GM18861 (cell line): ENCODE results near the gene C11orf58.

Experiments used
- ATAC-seq: cut with Tn5 transposase; IDR thresholded peaks from one replicate; pipeline ENCODE4 v1.9.1; 2021; ENCODE audit not compliant: unreplicated experiment

C11orf58 gene

GRCh38 chr11:16767957-16768356 is 29.5 kb downstream of the C11orf58 start:
- no peak for ATAC-seq

DNA sequence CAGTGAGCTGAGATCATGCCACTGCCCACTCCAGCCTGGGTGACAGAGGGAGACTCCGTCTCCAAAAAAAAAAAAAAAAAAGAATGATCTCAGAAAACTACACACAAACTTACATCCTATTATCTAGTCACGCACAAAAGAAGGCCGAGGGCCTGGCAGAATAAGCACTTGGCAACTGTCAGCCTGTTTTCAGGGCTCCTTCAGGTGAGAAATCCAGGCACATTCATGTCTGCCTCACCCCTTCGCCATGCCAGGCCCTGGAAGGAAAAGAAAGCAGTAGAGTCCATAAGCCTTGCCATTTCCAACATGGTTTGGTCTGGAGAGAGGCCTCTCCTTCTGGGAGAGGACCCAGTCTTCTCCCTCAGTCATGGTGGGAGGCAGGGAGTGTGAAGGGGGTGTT is 30.9 kb downstream of the C11orf58 start:
- ATAC-seq: no peak

- ATAC-seq: no peak
Observed at GRCh38 chr11:16770016-16770415, 31.6 kb downstream of the C11orf58 start.

DNA sequence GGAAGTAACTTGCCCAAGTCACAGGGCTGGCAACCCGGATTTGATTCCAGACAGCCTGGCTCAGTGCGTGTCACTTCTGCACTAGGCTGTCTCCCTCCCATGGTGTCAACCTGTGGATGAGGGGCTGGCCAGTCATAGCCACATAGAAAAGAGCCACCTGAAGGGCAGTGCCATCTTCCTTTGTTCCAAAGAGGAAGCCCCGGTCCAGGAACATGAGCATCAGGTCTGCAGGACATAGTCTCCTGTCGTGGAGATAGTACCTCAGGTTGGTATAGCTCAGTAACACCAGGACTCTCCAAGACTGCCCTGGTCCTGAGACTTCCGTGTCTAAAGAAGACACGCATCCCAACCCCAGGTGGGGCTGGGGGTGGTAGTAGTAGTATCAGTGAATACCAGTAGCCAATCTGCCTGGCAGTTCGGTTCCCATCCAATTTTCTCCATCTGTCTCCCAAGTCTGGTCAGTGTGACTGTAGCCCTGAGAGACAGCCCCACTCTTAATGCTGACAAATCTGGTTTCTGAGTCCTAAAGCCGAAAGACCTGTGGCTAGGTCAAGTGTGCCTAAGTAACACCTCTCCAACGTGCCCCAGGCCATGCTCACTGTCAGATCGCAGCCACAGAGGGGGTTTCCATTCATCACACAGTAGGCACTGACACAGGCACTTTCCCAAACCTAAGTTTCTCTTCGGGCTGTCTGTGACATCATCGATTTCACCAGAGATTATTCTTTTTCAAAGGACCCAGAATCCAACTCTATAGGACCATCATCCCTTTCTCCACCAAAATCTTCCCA is 33.1 kb downstream of the C11orf58 start:
- no peak for ATAC-seq

DNA sequence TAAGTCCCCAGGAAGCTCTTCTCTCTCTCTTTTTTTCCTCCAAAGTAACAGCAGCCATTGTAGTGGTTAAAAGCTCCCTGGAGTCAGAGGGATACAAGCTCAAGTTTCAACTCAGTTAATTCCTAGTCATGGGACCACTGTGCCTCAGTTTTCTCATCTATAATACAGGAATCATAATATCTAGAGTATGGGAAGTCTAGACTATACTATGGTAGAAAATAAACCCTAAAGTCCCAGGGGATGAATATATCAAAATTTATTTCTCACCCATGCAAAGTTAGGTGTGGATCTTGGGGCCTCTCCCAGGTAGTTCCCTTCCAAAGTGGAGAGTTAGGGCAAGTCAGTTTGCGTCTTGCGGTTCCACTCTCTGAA is 33.7 kb downstream of the C11orf58 start:
- ATAC-seq: no peak

- ATAC-seq: no peak
Observed at GRCh38 chr11:16773981-16774935, 35.8 kb downstream of the C11orf58 start.

- ATAC-seq: no peak
Observed at GRCh38 chr11:16774936-16775613, 36.6 kb downstream of the C11orf58 start.

DNA sequence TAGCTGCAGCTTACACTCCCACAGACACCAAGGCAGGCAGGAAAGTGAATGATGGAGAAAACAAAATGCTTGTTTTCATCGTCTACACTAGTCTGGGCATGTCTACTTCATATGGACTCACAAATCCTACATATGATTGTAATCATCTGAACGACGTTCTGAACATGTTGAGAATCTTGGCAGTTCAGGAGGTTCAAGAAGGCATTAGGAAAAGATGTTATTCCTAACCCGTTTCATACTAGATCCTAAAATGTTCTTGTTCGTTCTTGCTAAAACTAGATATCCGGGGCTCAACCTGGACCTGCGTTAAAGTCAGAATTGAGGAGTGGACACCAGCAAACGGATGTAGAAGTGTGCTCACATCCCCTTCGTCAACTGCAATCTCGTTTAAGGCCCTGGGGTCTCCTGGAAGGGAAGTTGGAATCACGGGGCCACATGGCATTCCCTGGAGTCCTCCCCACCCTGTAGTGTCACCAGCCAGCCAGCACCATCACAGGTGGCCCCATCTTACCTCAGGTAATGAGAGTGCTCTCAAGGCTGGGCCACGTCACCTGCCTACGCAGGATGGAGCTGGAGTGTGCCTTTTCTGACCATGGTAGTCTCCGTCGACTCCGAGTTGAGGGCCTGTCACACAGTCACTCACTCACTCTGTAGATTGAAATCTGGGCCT is 37.3 kb downstream of the C11orf58 start:
- no peak for ATAC-seq

GRCh38 chr11:16776711-16777612 is 38.5 kb downstream of the C11orf58 start:
- ATAC-seq: no peak

DNA sequence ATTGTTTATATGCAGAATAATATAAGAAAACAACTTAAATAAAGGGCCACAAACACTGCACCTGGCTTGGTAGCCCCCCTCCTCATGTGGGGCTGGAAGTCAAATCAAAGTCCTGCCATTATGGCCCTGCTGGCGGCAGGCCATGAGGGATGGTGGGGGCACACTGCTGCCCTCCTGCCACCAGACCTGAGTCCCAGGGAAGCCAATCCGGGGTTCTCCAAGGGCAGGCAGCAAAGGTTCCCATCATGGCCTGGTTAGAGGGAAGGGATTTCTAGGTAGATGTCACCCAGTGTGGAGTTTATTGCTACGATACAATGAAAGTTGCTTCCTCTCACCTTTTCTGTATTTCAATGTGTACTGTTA is 39.1 kb downstream of the C11orf58 start:
- no peak for ATAC-seq

- ATAC-seq: no peak
Observed at GRCh38 chr11:16778286-16778685, 39.8 kb downstream of the C11orf58 start.

GRCh38 chr11:16778876-16779275 is 40.4 kb downstream of the C11orf58 start:
- ATAC-seq: no peak

- no peak for ATAC-seq
Observed at GRCh38 chr11:16779436-16779835, 41.0 kb downstream of the C11orf58 start.

GRCh38 chr11:16780146-16780545 is 41.7 kb downstream of the C11orf58 start:
- ATAC-seq: no peak

GRCh38 chr11:16780698-16781550 is 42.5 kb downstream of the C11orf58 start:
- no peak for ATAC-seq

DNA sequence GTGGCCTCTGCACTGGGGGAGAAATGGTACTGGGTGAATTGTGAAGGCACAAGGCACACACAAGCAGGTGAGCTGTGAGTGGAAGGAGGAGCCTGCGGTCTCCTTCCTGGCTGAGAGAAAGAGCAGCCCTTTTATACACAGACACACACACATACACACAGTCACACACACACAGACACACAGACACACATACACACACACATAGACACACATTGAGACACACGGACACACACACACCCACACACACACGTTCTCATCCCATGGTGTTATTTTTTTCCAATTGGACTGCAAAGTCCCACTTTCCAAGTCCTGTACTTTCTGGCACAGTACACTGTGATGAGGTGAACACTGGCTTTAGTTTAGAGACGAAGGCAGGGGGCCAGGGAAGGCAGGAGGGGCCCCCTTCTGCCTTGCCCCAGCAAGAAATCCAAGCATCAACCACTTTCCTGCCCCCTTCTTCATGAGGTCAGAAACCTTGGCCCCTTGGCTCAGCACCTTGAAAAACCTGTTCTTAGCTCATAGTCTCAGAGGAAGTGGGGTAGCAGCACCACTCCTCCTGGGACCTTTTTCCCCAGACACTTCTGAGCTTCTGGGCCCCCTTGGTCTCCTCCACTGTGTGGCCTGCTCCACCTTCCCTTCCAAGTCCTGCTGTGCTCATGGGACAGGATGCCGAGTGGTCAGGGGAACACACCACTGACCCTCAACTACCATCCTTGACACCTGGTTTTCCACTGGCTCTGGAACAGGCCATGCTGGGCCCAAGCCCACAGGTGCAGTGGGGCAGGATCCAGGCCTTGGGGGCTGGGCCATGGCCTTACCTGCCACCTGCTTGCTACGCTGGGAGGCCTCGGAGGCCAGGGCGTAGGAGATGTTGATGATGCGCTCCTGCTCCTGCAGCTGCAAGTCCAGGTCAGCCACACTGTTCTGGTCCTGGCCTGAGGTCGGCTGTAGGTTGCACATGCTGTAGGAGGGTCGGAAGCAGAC is 43.8 kb downstream of the C11orf58 start:
- ATAC-seq: no peak

DNA sequence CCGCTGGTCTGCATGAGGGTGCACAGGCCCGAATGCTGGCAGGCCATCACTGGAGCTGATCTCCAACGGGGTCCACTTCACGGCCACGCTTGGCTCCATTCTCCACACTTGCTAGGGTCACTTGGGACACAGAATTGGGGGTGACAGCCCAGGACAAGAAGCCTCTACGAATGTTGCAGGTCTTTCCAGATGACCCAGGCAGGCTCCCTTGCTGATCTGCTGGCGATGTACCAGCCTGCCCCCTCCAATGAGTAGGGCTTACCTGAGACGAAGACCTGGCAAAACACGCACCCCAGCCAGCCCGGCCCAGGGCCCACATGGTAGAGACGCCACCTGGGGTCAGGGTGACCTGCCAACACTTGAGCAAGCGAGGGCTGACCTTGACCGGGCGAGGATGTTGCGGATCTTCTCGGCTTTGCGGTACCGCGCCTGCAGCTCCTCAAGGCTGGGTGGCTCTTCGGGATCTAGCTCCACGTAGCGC is 44.9 kb downstream of the C11orf58 start:
- no peak for ATAC-seq

DNA sequence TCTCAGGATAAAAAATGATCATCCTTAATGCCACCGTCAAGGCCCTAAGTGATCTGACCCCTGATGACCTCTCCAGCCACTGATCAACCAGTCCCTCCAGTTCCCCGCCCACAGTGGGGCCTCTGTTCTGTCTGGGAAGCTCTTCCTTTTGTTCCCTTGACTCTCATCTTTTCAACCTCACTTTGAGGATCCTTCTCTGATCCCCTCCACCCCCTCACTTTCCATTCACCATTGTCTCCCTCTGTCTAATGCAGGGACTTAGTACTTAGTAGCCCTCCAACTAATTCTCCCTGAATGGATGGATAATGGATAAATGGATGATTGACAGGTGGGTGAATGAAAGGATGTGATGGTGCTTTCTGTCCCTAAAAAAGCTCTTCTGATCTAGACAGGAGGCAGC is 45.6 kb downstream of the C11orf58 start:
- ATAC-seq: no peak
